ENCODE measurements around the gene SDC4.
A peak's percentile ranks its signal among the peaks of the same experiment; 100 is the strongest.

The SDC4 gene

DNA sequence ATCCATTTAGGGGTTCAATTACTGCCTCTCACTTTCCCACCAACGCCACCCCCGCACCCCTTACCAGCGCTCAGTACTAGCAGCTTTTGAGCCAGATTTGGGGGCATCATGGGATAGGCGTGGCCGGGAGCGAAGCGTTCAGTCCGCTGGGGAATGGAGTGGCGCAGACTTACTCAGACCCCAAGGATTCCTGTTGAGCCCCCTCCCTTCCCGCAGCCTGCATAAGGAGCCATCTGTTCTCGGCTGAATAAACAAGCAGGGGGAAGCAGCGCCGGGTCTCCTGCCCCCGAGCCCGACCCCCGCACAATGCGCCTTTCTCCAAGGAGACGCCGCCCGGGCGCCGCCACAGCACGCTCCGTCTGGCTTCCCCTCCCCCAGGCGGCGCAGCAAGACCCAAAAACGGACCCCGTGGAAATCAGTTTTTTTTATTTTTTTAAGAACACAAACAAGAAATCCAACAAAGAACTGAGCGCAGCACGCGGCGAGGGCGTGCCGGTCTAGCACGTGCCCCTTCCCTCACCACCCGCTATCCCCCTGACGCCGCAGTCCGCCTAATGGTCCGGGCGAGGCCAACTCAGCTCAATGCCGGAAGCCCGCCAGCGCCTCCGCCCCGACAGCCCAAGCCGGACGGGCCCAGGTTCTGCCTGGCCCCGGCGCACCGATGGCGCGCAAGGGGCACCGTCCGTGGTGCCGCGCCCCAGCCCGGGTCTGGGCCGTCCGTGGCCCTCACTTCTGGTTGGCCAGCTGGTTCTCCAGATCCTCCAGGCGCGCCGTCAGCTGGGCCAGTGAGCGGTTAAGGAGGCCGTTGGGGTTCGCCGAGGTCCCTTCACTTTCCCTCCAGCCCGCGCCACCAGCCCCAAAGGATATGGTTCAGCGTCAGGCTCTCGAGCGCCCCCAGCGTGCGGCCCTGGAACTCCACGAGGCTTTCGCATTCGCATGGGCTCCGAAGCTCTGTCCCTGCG, 54.9 kb downstream of the SDC4 start:
- DNase-seq = peak; percentile 86

GRCh38 chr20:45292343-45292742, 55.9 kb downstream of the SDC4 start:
- no peak for DNase-seq

GRCh38 chr20:45291526-45291925, 56.7 kb downstream of the SDC4 start:
- DNase-seq = no peak

GRCh38 chr20:45290677-45291355, 57.4 kb downstream of the SDC4 start:
- DNase-seq = peak; percentile 66

GRCh38 chr20:45289942-45290676, 58.1 kb downstream of the SDC4 start:
- DNase-seq = no peak

GRCh38 chr20:45288860-45289259, 59.4 kb downstream of the SDC4 start:
- DNase-seq = no peak

DNA sequence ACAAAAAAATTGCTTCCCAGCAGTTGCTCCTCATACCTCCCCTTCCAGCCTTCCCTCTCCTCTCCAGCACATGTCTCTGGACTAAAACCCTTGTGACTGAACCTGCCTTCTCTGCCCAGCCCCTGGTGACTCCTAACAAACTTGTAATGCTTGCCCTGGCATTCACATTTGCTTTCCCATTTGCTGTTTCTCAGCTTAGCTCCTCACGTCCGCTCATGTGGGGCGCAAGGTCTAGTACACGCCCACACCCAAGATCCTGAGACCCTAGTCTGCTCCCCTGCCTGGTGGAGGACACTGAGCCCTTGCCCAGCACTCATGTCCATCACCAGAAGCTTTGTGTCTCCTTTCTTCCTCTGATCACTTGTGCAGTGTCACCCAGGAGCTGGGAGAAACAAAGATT, 59.8 kb downstream of the SDC4 start:
- no peak for DNase-seq

- DNase-seq = no peak
These were observed 64.6 kb downstream of the SDC4 start for GRCh38 chr20:45283551-45284057.

DNA sequence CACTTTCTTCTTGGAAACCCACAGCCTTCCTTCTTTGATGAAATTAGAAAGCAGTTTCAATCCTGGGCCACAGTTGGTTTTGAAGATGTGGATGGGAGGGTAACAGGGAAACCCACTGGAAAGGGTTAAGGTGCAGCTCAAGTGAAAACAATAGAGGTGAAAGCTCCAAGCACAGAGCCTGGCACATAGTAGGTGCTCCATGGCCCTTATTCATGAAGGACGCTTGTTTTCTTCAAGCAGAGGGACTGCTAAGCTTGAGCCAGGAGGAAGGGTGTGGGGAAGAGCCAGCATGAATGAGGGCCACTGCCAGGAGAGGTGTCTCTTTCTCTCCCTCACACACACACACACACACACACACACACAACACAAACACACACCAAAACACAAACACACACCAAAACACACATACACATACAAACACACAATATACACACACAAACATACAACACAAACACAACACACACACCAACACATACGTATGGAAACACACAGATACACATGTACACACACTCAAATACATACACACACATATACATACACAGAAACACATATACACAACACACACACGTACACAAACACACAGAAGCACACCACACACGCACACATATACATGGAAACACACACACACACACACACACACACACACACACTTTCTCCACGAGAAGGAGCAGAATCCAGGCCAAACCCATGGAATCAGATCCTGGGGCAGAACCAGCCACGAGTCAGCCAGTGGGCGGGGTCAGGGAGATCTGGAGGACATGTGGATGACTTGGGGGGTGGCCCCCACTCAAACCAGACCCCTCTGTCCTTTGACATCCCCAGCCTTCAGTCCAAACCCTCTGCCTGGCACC, 65.3 kb downstream of the SDC4 start:
- no peak for DNase-seq

GRCh38 chr20:45279992-45280391, 68.2 kb downstream of the SDC4 start:
- DNase-seq = no peak

DNA sequence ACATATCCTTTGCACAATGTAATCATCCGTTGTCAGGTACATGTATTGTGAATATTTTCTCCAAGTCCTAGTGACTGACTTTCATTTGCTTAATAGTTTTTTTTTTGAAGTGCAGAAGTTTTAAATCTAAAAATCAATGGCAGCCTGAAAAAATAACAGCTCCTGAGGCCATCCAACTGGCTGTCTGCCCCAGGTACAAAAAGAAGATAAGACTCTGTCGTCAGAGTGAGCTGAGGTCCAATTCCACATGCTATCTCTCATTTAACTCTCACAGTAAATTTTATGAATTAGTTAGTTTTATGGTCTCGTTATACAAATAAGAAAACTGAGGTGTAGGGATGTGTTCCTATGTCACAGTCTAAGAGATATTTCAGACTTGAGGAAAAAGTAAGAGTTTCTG, 72.9 kb downstream of the SDC4 start:
- no peak for DNase-seq

All from activated naive CD4-positive, alpha-beta T cell treated with anti-CD3 and anti-CD28 coated beads, Interleukin-2, amount 50 U/mL, for 16 hours (primary cell).